Stimulated activated CD4-positive, alpha-beta T cell treated with anti-CD3 and anti-CD28 coated beads, Interleukin-2, amount 100 ng/mL, for 24 hours (primary cell): Measurements from ENCODE around the gene EFCAB10.
A peak's percentile ranks its signal among the peaks of the same experiment; 100 is the strongest.
"Not testable (repeated sequence)": the region's sequence is repeated elsewhere in the genome, so short reads cannot be mapped to it uniquely, and the experiment has no call there.

Experiments
- DNase-seq, 2 donors: peaks; one replicate each; pipeline ENCODE4 v3.0.0-alpha.2; 2020

Gene EFCAB10, protein sequence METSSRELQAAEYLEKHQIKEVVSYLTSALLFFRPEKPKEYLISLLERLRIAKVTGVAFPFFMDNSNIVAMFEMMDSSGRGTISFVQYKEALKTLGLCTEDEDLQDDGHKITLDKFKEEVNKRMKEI

GRCh38 chr7:105581066-105581811 lies at the start of gene EFCAB10:
Gene EFCAB10 (minus strand): TSS chr7:105581493. CDS start chr7:105581463, 30 bp downstream.
- DNase-seq: peak; percentile 49 to 71

DNA sequence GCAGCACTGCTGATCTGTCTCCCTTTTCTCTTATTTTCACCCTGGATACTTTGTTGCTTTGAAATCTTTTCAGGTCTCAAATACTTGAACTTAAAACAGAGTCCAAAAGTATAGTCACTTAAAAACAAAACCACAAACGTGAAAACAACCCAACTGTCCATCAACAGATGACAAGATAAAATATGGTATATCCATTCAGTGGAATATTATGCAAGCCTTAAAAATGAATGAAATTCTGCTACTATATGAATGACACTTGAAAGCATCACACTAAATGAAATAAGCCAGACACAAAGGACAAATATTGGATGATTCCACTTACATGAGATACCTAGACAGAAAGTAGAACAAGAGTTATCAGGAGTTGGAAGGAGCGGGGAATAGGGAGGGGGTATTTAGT lies 44.7 kb upstream of the EFCAB10 start:
- no peak for DNase-seq

DNA sequence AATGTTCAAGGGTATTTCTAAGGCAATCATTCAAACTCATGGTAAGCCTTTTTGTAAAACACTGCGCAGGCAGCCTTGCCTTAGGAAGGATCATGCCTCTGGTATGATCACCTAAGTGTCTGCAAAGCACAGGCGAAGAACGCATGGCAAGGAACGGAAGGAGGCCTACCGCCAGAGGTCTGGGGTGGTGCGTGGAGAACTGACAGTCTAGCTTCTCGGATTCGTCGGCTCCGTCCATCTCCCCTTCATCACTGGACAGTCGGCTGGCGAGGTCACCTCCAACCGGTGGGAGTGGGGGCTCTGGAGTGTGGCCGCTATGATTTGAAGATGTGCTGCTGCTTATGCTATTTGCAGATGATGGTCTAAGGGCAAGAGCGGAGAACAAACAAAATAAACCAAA lies 42.6 kb upstream of the EFCAB10 start:
- no peak for DNase-seq

DNA sequence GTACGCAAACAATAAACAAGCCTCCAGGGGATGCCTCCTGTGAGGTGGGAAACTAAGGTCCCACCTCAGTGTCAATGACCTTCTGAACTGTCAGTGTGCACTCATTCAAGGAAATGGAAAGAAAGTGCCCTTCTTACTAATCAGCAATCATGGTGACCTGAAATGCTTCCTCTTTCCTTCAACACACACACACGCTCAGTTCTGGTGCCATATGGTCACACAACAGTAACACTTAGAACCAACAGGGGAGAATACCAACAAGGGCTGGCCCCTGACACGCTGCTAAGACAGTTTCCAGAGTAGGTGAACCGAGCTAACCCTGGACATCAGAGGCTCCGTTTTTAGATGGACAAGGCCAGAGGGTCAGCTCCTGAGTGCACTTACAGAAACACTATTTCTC lies 42.1 kb upstream of the EFCAB10 start:
- no peak for DNase-seq

GRCh38 chr7:105622106-105622731 lies 40.9 kb upstream of the EFCAB10 start:
- DNase-seq: no peak

GRCh38 chr7:105621617-105622016 lies 40.3 kb upstream of the EFCAB10 start:
- no peak for DNase-seq

- no peak for DNase-seq
Observed at GRCh38 chr7:105621176-105621575, 39.9 kb upstream of the EFCAB10 start.

DNA sequence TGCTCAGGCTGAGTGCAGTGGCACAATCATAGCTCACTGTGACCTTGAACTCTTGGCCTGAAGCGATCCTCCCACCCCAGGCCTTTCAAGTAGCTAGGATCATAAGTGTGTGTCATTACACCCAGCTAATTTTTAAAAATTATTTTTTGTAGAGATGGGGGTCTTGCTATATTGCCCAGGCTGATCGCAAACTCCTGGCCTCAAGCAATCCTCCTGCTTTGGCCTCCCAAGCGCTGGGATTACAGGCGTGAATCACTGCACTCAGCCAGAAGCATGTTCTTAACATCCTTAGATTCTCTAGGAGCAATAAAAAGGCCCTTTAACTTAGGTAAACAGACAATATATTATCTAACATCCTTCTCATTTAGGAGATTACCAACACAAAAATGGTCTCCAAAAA lies 38.3 kb upstream of the EFCAB10 start:
- DNase-seq: no peak

GRCh38 chr7:105618016-105618296 lies 36.7 kb upstream of the EFCAB10 start:
- DNase-seq: no peak

GRCh38 chr7:105617280-105618015 lies 36.2 kb upstream of the EFCAB10 start:
- no peak for DNase-seq

DNA sequence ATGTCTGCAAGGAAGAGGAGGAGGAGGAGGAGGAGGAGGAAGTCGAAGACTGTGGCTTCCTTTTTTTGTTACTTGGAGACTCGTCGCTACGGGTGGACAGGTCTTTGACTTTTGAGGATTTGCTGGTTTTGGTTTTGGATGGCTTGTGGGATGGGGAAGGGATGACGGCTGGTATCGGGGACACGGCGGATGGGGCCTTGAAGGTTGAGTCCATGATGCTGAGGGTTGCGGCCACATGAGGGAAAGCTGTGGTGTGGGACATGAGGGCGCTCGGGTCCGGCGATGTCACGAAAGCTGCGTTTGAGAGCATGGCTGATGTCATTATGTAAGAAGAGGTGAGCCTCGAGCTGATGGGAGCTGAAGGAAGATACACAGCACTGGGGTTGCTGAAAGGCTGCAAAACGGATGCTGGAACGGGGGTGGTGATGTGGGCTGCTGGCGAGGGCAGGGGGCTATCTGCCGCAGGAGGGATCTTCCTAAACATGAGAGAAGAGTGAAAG lies 33.1 kb upstream of the EFCAB10 start:
- DNase-seq: no peak

- DNase-seq: no peak
Observed at GRCh38 chr7:105613611-105614330, 32.5 kb upstream of the EFCAB10 start.

- no peak for DNase-seq
Observed at GRCh38 chr7:105612806-105613205, 31.5 kb upstream of the EFCAB10 start.

DNA sequence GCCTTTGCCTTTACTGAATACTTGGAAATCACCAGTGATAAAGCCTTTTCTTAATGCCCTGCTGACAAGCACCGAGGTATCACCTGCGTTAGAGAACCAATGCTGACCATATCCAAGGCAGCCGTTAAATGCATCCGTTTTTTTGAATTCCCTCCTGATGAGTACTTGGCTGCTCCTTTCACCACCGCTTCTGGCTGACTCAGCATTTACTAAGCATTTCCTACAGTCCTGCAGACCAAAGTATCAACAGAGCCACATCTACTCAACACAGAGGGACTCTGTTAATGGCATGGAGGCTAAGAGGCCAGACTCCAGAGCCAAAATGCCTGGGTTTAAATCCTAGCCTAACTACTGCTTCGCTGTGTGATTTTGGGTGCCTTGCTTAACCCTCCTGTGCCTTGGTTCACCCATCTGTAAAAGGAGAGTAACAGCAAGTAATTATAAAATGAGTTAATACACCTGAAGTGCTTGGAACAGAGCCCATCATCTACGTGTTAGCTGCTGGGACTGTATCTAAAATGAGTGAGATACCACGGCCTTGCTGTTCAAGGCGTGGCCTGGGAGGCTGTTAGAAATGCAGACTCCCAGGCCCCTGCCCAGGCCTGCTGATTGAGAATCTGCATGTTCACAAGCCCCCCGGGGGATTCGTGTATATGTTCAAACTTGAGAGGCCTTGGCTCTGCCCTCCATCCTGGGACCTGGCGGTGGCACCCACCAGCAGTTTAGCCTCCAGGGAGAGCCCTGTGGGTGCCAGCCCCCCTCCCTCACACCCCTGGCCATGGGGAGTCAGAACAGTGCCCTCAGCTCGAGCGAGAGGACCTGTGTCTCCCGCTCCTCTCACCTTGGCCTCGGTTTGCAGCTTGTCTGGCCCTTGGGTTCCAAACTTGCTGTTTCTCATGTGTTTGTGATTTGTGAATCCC lies 30.8 kb upstream of the EFCAB10 start:
- no peak for DNase-seq

DNA sequence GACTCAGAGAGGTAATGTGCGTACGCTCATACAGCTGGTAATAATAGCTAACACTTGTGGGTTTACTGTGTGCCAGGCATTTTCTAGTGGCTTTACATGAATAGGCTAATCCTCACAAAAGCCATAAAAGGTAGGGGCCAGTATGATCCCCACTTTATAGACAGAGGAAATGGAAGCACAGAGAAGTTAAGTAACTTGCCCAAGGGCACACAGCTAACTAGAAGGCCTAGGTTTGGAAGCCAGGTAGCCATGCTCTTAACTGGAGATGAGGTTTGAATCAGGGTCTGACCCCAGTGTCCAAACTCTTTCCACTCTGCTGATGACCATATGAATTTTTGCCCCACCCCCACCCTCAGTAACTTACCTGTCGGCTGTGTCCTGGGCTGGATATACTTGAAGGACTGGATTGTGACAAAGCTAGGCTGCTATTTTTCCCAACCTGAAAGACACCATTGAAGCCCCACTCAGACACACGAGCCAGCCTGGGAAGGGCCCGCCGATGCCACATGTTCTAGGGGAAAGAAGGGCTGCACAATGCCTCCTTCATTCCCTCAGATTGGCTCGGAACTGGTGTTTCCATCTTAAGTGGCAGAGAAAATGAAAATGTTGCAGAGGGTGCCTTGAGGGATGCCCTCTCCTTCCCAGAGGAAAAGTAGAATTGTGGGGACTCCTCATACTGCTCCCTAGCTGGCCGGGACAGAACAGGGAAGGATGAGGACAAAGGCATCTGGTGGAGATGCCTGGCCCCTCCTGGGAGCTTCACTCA lies 29.1 kb upstream of the EFCAB10 start:
- DNase-seq: no peak

DNA sequence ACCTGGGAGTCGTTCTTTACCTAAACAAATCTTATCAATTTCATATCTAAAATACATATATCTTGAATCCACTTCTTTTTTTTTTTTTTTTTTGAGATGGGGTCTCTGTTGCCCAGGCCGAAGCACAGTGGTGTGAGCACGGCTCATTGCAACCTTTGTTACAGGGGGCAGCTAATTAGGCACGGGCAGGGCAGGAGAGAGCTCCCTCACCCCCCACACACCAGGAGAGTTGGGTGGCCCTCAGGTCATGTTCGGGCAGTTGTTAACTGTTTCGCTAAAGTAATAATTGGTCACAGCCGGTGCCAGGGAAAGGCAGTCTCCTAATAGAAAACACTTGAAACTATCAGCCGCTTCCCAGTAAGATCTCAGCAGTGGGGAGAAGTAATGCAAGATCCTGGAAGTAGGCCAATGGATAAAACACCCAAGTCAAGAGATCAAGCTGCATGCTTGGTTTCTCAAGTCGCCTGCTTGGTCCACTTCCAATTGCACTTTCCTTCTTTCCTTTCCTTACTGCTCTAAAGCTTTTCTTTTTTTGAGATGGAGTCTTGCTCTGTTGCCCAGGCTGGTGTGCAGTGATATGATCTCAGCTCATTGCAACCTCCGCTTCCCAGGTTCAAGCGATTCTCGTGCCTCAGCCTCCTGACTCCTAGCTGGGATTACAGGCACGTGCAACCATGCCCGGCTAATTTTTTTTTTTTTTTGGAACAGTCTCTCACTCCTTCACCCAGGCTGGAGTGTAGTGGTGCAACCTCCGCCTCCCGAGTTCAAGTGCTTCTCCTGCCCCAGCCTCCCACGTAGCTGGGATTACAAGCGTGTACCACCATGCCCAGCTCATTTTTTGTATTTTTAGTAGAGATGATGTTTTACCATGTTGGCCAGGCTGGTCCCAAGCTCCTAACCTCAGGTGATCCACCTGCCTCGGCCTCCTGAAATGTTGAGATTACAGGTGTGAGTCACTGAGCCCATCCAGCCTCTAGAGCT lies 21.3 kb upstream of the EFCAB10 start:
- no peak for DNase-seq

- DNase-seq: no peak
Observed at GRCh38 chr7:105600720-105601550, 19.6 kb upstream of the EFCAB10 start.

- no peak for DNase-seq
Observed at GRCh38 chr7:105599551-105599950, 18.3 kb upstream of the EFCAB10 start.

- DNase-seq: not testable (repeated sequence)
Observed at GRCh38 chr7:105599080-105599479, 17.8 kb upstream of the EFCAB10 start.
